HEK293 (cell line): ENCODE measurements around the gene CXorf65.

Experiments used
- CTCF ChIA-PET: fragments of 350-600 bp; formaldehyde crosslinking; extraction: SDS; loops from one replicate; lab custom pipeline; 2021; ENCODE audit warnings: antibody characterized with exemption; lab: Yijun Ruan, JAX
- POLR2A ChIA-PET: fragments of 300-600 bp; formaldehyde crosslinking; extraction: SDS; loops from one replicate; lab custom pipeline; 2020; ENCODE audit warnings: antibody characterized with exemption, inconsistent platforms; lab: Yijun Ruan, JAX
- H3K27ac ChIP-seq: fragments of 200-500 bp; sonication (Bioruptor generic); 2 replicates; pipeline ENCODE4 v1.5.1; 2014; ENCODE audit warnings: low read depth, low read length, control low read depth, inconsistent platforms; ENCODE audit errors: extremely low read depth
- H3K36me3 ChIP-seq, 2 experiments: fragments of 200-500 bp in 1 of 2; sonication (Bioruptor generic) in 1 of 2; 1 replicate in 1 of 2; 2 replicates in 1 of 2; pipeline ENCODE4 v1.5.1; 2014 to 2017; ENCODE audit warnings: inconsistent platforms in 2 of 2, low read length in 2 of 2; ENCODE audit not compliant: control insufficient read depth in 2 of 2, insufficient read depth in 1 of 2
- H3K4me1 ChIP-seq: fragments of 200-500 bp; sonication (Bioruptor generic); 2 replicates; pipeline ENCODE4 v1.5.1; 2014; ENCODE audit warnings: mild to moderate bottlenecking, low read length, inconsistent platforms; ENCODE audit not compliant: control insufficient read depth, insufficient read depth
- H3K4me3 ChIP-seq: 2 replicates; pipeline ENCODE4 v1.5.1; 2011; ENCODE audit warnings: low read depth, mild to moderate bottlenecking, control low read depth, low read length, moderate library complexity
- H3K9me3 ChIP-seq: fragments of 200-500 bp; sonication (Bioruptor generic); 2 replicates; pipeline ENCODE4 v1.5.1; 2014; ENCODE audit warnings: low read depth, low read length, inconsistent platforms; ENCODE audit not compliant: control insufficient read depth, insufficient read depth
- EGR2 ChIP-seq: fragments of 450-650 bp; formaldehyde crosslinking; IDR thresholded peaks from 2 replicates; pipeline ENCODE4 v1.5.1; 2016; ENCODE audit warnings: low read depth, missing biosample characterization, missing genetic modification characterization
- KLF17 ChIP-seq: fragments of 450-650 bp; formaldehyde crosslinking; IDR thresholded peaks from 2 replicates; pipeline ENCODE4 v1.5.1; 2016; ENCODE audit warnings: missing biosample characterization, missing genetic modification characterization
- KLF8 ChIP-seq: fragments of 450-650 bp; formaldehyde crosslinking; IDR thresholded peaks from 2 replicates; pipeline ENCODE4 v1.5.1; 2016; ENCODE audit warnings: missing biosample characterization, missing genetic modification characterization
- PATZ1 ChIP-seq: fragments of 450-650 bp; formaldehyde crosslinking; IDR thresholded peaks from 2 replicates; pipeline ENCODE4 v1.5.1; 2016; ENCODE audit warnings: missing biosample characterization, missing genetic modification characterization
- PRDM10 ChIP-seq: fragments of 450-650 bp; formaldehyde crosslinking; IDR thresholded peaks from 2 replicates; pipeline ENCODE4 v1.5.1; 2016; ENCODE audit warnings: missing biosample characterization, missing genetic modification characterization
- SALL2 ChIP-seq: fragments of 450-650 bp; formaldehyde crosslinking; IDR thresholded peaks from 2 replicates; pipeline ENCODE4 v1.5.0; 2017; ENCODE audit warnings: missing biosample characterization, mild to moderate bottlenecking, missing genetic modification characterization, borderline replicate concordance
- SCRT1 ChIP-seq: fragments of 450-650 bp; formaldehyde crosslinking; IDR thresholded peaks from 2 replicates; pipeline ENCODE4 v1.5.1; 2016; ENCODE audit warnings: missing biosample characterization, missing genetic modification characterization, borderline replicate concordance
- SCRT2 ChIP-seq: fragments of 450-650 bp; formaldehyde crosslinking; IDR thresholded peaks from 2 replicates; pipeline ENCODE4 v1.5.1; 2016; ENCODE audit warnings: missing biosample characterization, missing genetic modification characterization
- ZEB2 ChIP-seq: fragments of 450-650 bp; formaldehyde crosslinking; IDR thresholded peaks from 2 replicates; pipeline ENCODE4 v1.5.1; 2016; ENCODE audit warnings: missing biosample characterization, missing genetic modification characterization
- ZFHX2 ChIP-seq: fragments of 450-650 bp; formaldehyde crosslinking; conservative IDR thresholded peaks from 2 replicates; pipeline ENCODE4 v1.5.1; 2016; ENCODE audit warnings: missing biosample characterization, missing genetic modification characterization
- ZNF132 ChIP-seq: fragments of 450-650 bp; formaldehyde crosslinking; IDR thresholded peaks from 2 replicates; pipeline ENCODE4 v1.5.1; 2017; ENCODE audit warnings: missing biosample characterization, missing genetic modification characterization, borderline replicate concordance
- ZNF155 ChIP-seq: fragments of 450-650 bp; formaldehyde crosslinking; IDR thresholded peaks from 2 replicates; pipeline ENCODE4 v1.5.1; 2016; ENCODE audit warnings: missing biosample characterization, missing genetic modification characterization
- ZNF202 ChIP-seq: fragments of 450-650 bp; formaldehyde crosslinking; IDR thresholded peaks from 2 replicates; pipeline ENCODE4 v1.5.1; 2016; ENCODE audit warnings: missing biosample characterization, missing genetic modification characterization, borderline replicate concordance
- ZNF211 ChIP-seq: fragments of 450-650 bp; formaldehyde crosslinking; IDR thresholded peaks from 2 replicates; pipeline ENCODE4 v1.5.1; 2016; ENCODE audit warnings: low read depth, missing biosample characterization, missing genetic modification characterization
- ZNF266 ChIP-seq: fragments of 450-650 bp; formaldehyde crosslinking; IDR thresholded peaks from 2 replicates; pipeline ENCODE4 v1.5.1; 2016; ENCODE audit warnings: missing biosample characterization, missing genetic modification characterization, low read depth
- ZNF341 ChIP-seq: fragments of 450-650 bp; formaldehyde crosslinking; IDR thresholded peaks from 2 replicates; pipeline ENCODE4; 2016; ENCODE audit warnings: low read depth, missing biosample characterization, missing genetic modification characterization
- ZNF37A ChIP-seq: fragments of 450-650 bp; IDR thresholded peaks from 2 replicates; pipeline ENCODE4 v1.5.1; 2018; ENCODE audit warnings: missing biosample characterization, missing genetic modification characterization
- ZNF416 ChIP-seq: fragments of 450-650 bp; formaldehyde crosslinking; IDR thresholded peaks from 2 replicates; pipeline ENCODE4 v1.5.1; 2016; ENCODE audit warnings: missing biosample characterization, missing genetic modification characterization
- ZNF529 ChIP-seq: fragments of 450-650 bp; formaldehyde crosslinking; IDR thresholded peaks from 2 replicates; pipeline ENCODE4 v1.5.1; 2017; ENCODE audit warnings: missing genetic modification characterization, missing biosample characterization; ENCODE audit not compliant: insufficient replicate concordance
- ZNF548 ChIP-seq: fragments of 450-650 bp; formaldehyde crosslinking; IDR thresholded peaks from 2 replicates; pipeline ENCODE4 v1.5.1; 2016; ENCODE audit warnings: missing biosample characterization, missing genetic modification characterization
- ZNF658 ChIP-seq: fragments of 450-650 bp; formaldehyde crosslinking; IDR thresholded peaks from 2 replicates; pipeline ENCODE4; 2016; ENCODE audit warnings: missing biosample characterization, missing genetic modification characterization
- ZNF677 ChIP-seq: fragments of 450-650 bp; IDR thresholded peaks from 2 replicates; pipeline ENCODE4 v1.5.0; 2018; ENCODE audit warnings: missing biosample characterization, mild to moderate bottlenecking, missing genetic modification characterization, moderate library complexity
- ZNF777 ChIP-seq: fragments of 450-650 bp; formaldehyde crosslinking; IDR thresholded peaks from 2 replicates; pipeline ENCODE4 v1.5.1; 2017; ENCODE audit warnings: missing biosample characterization, missing genetic modification characterization, borderline replicate concordance
- ZSCAN5A ChIP-seq: fragments of 450-650 bp; formaldehyde crosslinking; IDR thresholded peaks from 2 replicates; pipeline ENCODE4 v1.5.1; 2016; ENCODE audit warnings: missing biosample characterization, missing genetic modification characterization
- TF ChIP-seq, protein P1 (sequence below): fragments of 450-650 bp; formaldehyde crosslinking; IDR thresholded peaks from 2 replicates; pipeline ENCODE4 v1.5.1; 2016; ENCODE audit warnings: missing biosample characterization, missing genetic modification characterization, borderline replicate concordance
- TF ChIP-seq, protein P2 (sequence below): IDR thresholded peaks from 2 replicates; pipeline ENCODE4 v1.6.1; 2011; ENCODE audit warnings: mild to moderate bottlenecking, low read depth, low read length, borderline replicate concordance

The CXorf65 gene

GRCh38 chrX:71095033-71095432 is 11.5 kb downstream of the CXorf65 start:
- ChIA-PET CTCF (interaction anchor here (0.6 kb wide), 1 partner anchor 65 kb away, joined by 3 read pairs; no protein-coding TSS in a partner anchor), POLR2A (no interaction called here)
- Histone ChIP-seq H3K9me3 (no peaks in the 10 kb centered on the region), H3K4me1 (peaks cover 3% of the 10 kb centered on the region; the same call in 1 of the 2 replicates), H3K36me3 (no peaks in the 10 kb centered on the region; a peak in 1 of 3 replicates), H3K4me3 (peak overlapping the region; percentile 41), H3K27ac (peak overlapping the region; percentile 34; the same call in 1 of the 2 replicates)
- TF ChIP-seq ZNF777 (tag by site-specific recombination) (no peak), ZNF211 (no peak), PRDM10 (tag by site-specific recombination) (0 out of 2 replicates have a peak, but pooled peaks have one; percentile 26), ZNF658 (tag by site-specific recombination) (no peak), PATZ1 (tag by site-specific recombination) (no peak), ZEB2 (no peak), ZNF548 (tag by site-specific recombination) (no peak), SCRT2 (peak; percentile 85), ZNF529 (tag by site-specific recombination) (no peak), ZNF132 (tag by site-specific recombination) (no peak), ZSCAN5A (tag by site-specific recombination) (no peak), ZNF416 (tag by site-specific recombination) (no peak), SALL2 (no peak), ZFHX2 (tag by site-specific recombination) (no peak), ZNF266 (tag by site-specific recombination) (no peak), ZNF37A (tag by site-specific recombination) (no peak), ZNF341 (tag by site-specific recombination) (peak; percentile 56), EGR2 (tag by site-specific recombination) (no peak), SCRT1 (tag by site-specific recombination) (peak; percentile 84; the same call in 1 of the 2 replicates), ZNF202 (no peak), ZNF155 (tag by site-specific recombination) (no peak), KLF17 (tag by site-specific recombination) (no peak), ZNF677 (tag by site-specific recombination) (no peak), KLF8 (tag by site-specific recombination) (no peak)
- TF ChIP-seq, protein P1, sequence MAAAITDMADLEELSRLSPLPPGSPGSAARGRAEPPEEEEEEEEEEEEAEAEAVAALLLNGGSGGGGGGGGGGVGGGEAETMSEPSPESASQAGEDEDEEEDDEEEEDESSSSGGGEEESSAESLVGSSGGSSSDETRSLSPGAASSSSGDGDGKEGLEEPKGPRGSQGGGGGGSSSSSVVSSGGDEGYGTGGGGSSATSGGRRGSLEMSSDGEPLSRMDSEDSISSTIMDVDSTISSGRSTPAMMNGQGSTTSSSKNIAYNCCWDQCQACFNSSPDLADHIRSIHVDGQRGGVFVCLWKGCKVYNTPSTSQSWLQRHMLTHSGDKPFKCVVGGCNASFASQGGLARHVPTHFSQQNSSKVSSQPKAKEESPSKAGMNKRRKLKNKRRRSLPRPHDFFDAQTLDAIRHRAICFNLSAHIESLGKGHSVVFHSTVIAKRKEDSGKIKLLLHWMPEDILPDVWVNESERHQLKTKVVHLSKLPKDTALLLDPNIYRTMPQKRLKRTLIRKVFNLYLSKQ (tag by site-specific recombination), result no peak
- TF ChIP-seq, protein P2, sequence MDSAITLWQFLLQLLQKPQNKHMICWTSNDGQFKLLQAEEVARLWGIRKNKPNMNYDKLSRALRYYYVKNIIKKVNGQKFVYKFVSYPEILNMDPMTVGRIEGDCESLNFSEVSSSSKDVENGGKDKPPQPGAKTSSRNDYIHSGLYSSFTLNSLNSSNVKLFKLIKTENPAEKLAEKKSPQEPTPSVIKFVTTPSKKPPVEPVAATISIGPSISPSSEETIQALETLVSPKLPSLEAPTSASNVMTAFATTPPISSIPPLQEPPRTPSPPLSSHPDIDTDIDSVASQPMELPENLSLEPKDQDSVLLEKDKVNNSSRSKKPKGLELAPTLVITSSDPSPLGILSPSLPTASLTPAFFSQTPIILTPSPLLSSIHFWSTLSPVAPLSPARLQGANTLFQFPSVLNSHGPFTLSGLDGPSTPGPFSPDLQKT, result no peak
